Measurements from ENCODE around the gene MBD2. TPM values are rescaled to one million over a fixed set of nuclear protein-coding genes. Genes with fewer than 3 reads are reported as not detected.

Gene MBD2
- total and polyA plus RNA-seq, 2 of the 8 experiments (the other 6 are each of a cell fraction or from before 2014, with no cell fraction given) = 36.2 to 52.7 TPM

- Histone ChIP-seq H4K5ac (ENCODE audit: insufficient read length, low read depth, low read length) (no peak overlapping the region), H2BK12ac (ENCODE audit: low read depth, low read length) (no peak overlapping the region), H2AK5ac (ENCODE audit: low read depth, low read length) (no peak overlapping the region), H3K27ac (ENCODE audit: low read depth, low read length) (no peak overlapping the region), H3K9me3 (ENCODE audit: insufficient read depth in 2 of 2, low read depth in 1 of 2, low read length in 1 of 2) (no peaks in the 10 kb centered on the region), H4K20me1 (replicated peaks in 1 of 2; ENCODE audit: control insufficient read depth in 1 of 2, insufficient read depth in 2 of 2, low read length in 2 of 2) (peaks cover 2 to 10% of the 10 kb centered on the region in 2 experiments), H3K23me2 (ENCODE audit: low read depth, low read length) (no peaks in the 10 kb centered on the region), H3K18ac (ENCODE audit: extremely low read depth, low read length) (no peak overlapping the region), H3K14ac (ENCODE audit: insufficient read length) (no peak overlapping the region), H3K36me3 (ENCODE audit: control insufficient read depth in 2 of 4, insufficient read depth in 4 of 4, low read length in 3 of 4) (peaks cover 0 to 21% (median 12%) of the 10 kb centered on the region in 4 experiments; a peak in 6 of 8 replicates), H3K23ac (ENCODE audit: insufficient read length) (no peak overlapping the region), H3K4me3 (ENCODE audit: extremely low read depth in 1 of 4, insufficient read depth in 2 of 4, low read depth in 3 of 4, low read length in 4 of 4) (no peak overlapping the region), H3K4me2 (ENCODE audit: insufficient read depth in 1 of 2, low read depth in 2 of 2, low read length in 2 of 2) (no peak overlapping the region), H3K9ac (replicated peaks in 1 of 4; ENCODE audit: extremely low read depth in 1 of 4, low read depth in 3 of 4, low read length in 3 of 4) (no peak overlapping the region), H4K8ac (ENCODE audit: extremely low read depth, insufficient read depth, low read length) (no peak overlapping the region), H2BK120ac (replicated peaks; ENCODE audit: low read depth, low read length) (no peak overlapping the region), H2BK5ac (ENCODE audit: low read depth, low read length) (no peak overlapping the region), H3K56ac (replicated peaks; ENCODE audit: insufficient read length, low read depth, low read length) (no peak overlapping the region), H3K27me3 (replicated peaks in 1 of 4; ENCODE audit: control insufficient read depth in 3 of 4, extremely low read depth in 1 of 4, insufficient read depth in 3 of 4, low read length in 3 of 4) (no peaks in the 10 kb centered on the region), H2BK15ac (ENCODE audit: low read length) (no peak overlapping the region), H4K91ac (replicated peaks; ENCODE audit: insufficient read length, low read length) (no peak overlapping the region), H3K79me2 (ENCODE audit: control insufficient read depth in 1 of 2, insufficient read depth in 2 of 2, low read length in 2 of 2) (peaks cover 10 to 65% of the 10 kb centered on the region in 2 experiments; a peak in 3 of 4 replicates), H3K4me1 (replicated peaks in 1 of 4; ENCODE audit: control insufficient read depth in 3 of 4, insufficient read depth in 4 of 4, low read length in 3 of 4) (no peaks in the 10 kb centered on the region; a peak in 1 of 7 replicates), H3K79me1 (ENCODE audit: low read depth, low read length) (no peaks in the 10 kb centered on the region; the same call in 1 of the 2 replicates), H3K4ac (replicated peaks; ENCODE audit: insufficient read length, low read depth, low read length) (no peak overlapping the region), H2AFZ (ENCODE audit: low read length) (no peak overlapping the region), H2BK20ac (ENCODE audit: low read length) (no peak overlapping the region)
- TF ChIP-seq CHD1 (IDR thresholded peaks at IDR 0.05; ENCODE audit: low read depth, low read length) (no peak), USF2 (IDR thresholded peaks at IDR 0.05; ENCODE audit: low read length) (no peak), KDM4A (IDR thresholded peaks at IDR 0.05; ENCODE audit: low read depth, low read length, severe bottlenecking) (no peak), ATF3 (IDR thresholded peaks at IDR 0.05; ENCODE audit: insufficient read depth, low read depth, low read length) (no peak), SIN3A (conservative IDR thresholded peaks at IDR 0.05 in 1 of 2, IDR thresholded peaks at IDR 0.05 in 1 of 2; ENCODE audit: low read depth in 1 of 2, low read length in 2 of 2) (no peak), KDM1A (IDR thresholded peaks at IDR 0.05; ENCODE audit: borderline replicate concordance, low read length) (no peak)
- ChIA-PET CTCF (ENCODE audit: partially characterized antibody) (interaction anchor here (1.0 kb wide), 1 partner anchor 10 kb away, joined by 3 read pairs; no protein-coding TSS in a partner anchor), POLR2A (ENCODE audit: partially characterized antibody) (interaction anchor here (0.7 kb wide), 1 partner anchor 14 kb away, joined by 3 read pairs; no protein-coding TSS in a partner anchor)
- DNase-seq (ENCODE audit: low read depth in 1 of 2, low spot score in 2 of 2) = no peak
- WGBS, 2 experiments (ENCODE audit: extremely low coverage in 1 of 2, insufficient coverage in 1 of 2, insufficient read length in 1 of 2, insufficient replicate concordance in 2 of 2, low coverage in 1 of 2, low lambda C conversion rate in 2 of 2, missing lambda C conversion rate in 1 of 2) = 97% methylated on average over 2 of the region's 2 CpGs; no CpG with 5 or more reads in 1 of the 2 experiments
- FAIRE-seq = no peak
These were observed 18.0 kb downstream of the MBD2 start for GRCh38 chr18:54206447-54206846.

All from H1 (cell line).